Measurements from ENCODE around the gene CTTNBP2NL. TPM values are rescaled to one million over a fixed set of nuclear protein-coding genes. Genes with fewer than 3 reads are reported as not detected.
"Not testable (repeated sequence)": the region's sequence is repeated elsewhere in the genome, so short reads cannot be mapped to it uniquely, and the experiment has no call there.

CTTNBP2NL gene
- polyA plus RNA-seq, 1 experiment, result 17.2 TPM

GRCh38 chr1:112448904-112449629 lies 53.1 kb downstream of the CTTNBP2NL start:
- CTCF ChIA-PET, result interaction anchor here (0.6 to 0.7 kb wide), 3 partner anchors 39 to 53 kb away, joined by 3 to 4 read pairs (median 3); no protein-coding TSS in a partner anchor
- TF ChIP-seq CTCF (IDR thresholded peaks at IDR 0.05; ENCODE audit: insufficient read depth, low read depth, low read length), result no peak

GRCh38 chr1:112449630-112449983 lies 53.6 kb downstream of the CTTNBP2NL start:
- DNase-seq (ENCODE audit: low read depth), result no peak
- no peak overlapping the region for H3K4me3 ChIP-seq (ENCODE audit: low read depth, low read length)
- ChIA-PET POLR2A (no interaction called here), CTCF (interaction anchor here (0.6 to 0.7 kb wide), 2 partner anchors 44 to 52 kb away, joined by 3 to 4 read pairs; no protein-coding TSS in a partner anchor)
- no peaks in the 10 kb centered on the region for H3K27me3 ChIP-seq (ENCODE audit: control insufficient read depth, insufficient read depth, low read length)
- TF ChIP-seq CTCF (IDR thresholded peaks at IDR 0.05; ENCODE audit: insufficient read depth, low read depth, low read length), result no peak
- peaks cover 4% of the 10 kb centered on the region for H3K36me3 ChIP-seq (ENCODE audit: control insufficient read depth, insufficient read depth, low read length)

More at GRCh38 chr1:112448904-112449629, 53.1 kb downstream of the CTTNBP2NL start:
- peaks cover 3% of the 10 kb centered on the region for H3K36me3 ChIP-seq (ENCODE audit: control insufficient read depth, insufficient read depth, low read length)
- DNase-seq (ENCODE audit: low read depth), result no peak
- H3K27me3 ChIP-seq (ENCODE audit: control insufficient read depth, insufficient read depth, low read length), result no peaks in the 10 kb centered on the region
- H3K4me3 ChIP-seq (ENCODE audit: low read depth, low read length), result no peak overlapping the region
- POLR2A ChIA-PET, result no interaction called here

- H3K36me3 ChIP-seq (ENCODE audit: control insufficient read depth, insufficient read depth, low read length), result peaks cover 4% of the 10 kb centered on the region
- TF ChIP-seq CTCF (IDR thresholded peaks at IDR 0.05; ENCODE audit: insufficient read depth, low read depth, low read length), result no peak
- no peak overlapping the region for H3K4me3 ChIP-seq (ENCODE audit: low read depth, low read length)
- ChIA-PET CTCF (interaction anchor here (1.0 to 1.2 kb wide), 2 partner anchors 15 to 29 kb away, joined by 3 read pairs; no protein-coding TSS in a partner anchor), POLR2A (no interaction called here)
- H3K27me3 ChIP-seq (ENCODE audit: control insufficient read depth, insufficient read depth, low read length), result no peaks in the 10 kb centered on the region
- DNase-seq (ENCODE audit: low read depth), result no peak
These were observed 54.8 kb downstream of the CTTNBP2NL start for GRCh38 chr1:112450773-112451172.

- POLR2A ChIA-PET; H3K27me3 ChIP-seq (ENCODE audit: control insufficient read depth, insufficient read depth, low read length); H3K36me3 ChIP-seq (ENCODE audit: control insufficient read depth, insufficient read depth, low read length); DNase-seq (ENCODE audit: low read depth); H3K4me3 ChIP-seq (ENCODE audit: low read depth, low read length): not testable (repeated sequence)
- CTCF ChIA-PET, result interaction anchor here (1.0 to 1.2 kb wide), 2 partner anchors 14 to 29 kb away, joined by 3 read pairs; no protein-coding TSS in a partner anchor
These were observed 55.3 kb downstream of the CTTNBP2NL start for GRCh38 chr1:112451301-112451700.

GRCh38 chr1:112453876-112454275 lies 57.9 kb downstream of the CTTNBP2NL start:
- CTCF ChIA-PET, result interaction anchor here (0.5 to 1.1 kb wide), 3 partner anchors 10 to 50 kb away, joined by 3 to 4 read pairs (median 3); no protein-coding TSS in a partner anchor
- POLR2A ChIA-PET, result no interaction called here
- no peaks in the 10 kb centered on the region for H3K27me3 ChIP-seq (ENCODE audit: control insufficient read depth, insufficient read depth, low read length)

More at GRCh38 chr1:112453876-112454275, 57.9 kb downstream of the CTTNBP2NL start:
- no peak overlapping the region for H3K4me3 ChIP-seq (ENCODE audit: low read depth, low read length)
- peaks cover 20% of the 10 kb centered on the region for H3K36me3 ChIP-seq (ENCODE audit: control insufficient read depth, insufficient read depth, low read length)
- no peak for TF ChIP-seq CTCF (IDR thresholded peaks at IDR 0.05; ENCODE audit: insufficient read depth, low read depth, low read length)
- DNase-seq (ENCODE audit: low read depth), result no peak

All from BJ (cell line).